Stimulated activated CD8-positive, alpha-beta memory T cell treated with anti-CD3 and anti-CD28 coated beads, Interleukin-12 subunit alpha, Interleukin-12 subunit beta, amount 100 ng/mL, for 1 hour (primary cell): ENCODE results near the gene ANO2.

Experiments used
- DNase-seq: peaks from one replicate; pipeline ENCODE4 v3.0.0-alpha.2; 2020; ENCODE audit warnings: low read depth

Gene ANO2

DNA sequence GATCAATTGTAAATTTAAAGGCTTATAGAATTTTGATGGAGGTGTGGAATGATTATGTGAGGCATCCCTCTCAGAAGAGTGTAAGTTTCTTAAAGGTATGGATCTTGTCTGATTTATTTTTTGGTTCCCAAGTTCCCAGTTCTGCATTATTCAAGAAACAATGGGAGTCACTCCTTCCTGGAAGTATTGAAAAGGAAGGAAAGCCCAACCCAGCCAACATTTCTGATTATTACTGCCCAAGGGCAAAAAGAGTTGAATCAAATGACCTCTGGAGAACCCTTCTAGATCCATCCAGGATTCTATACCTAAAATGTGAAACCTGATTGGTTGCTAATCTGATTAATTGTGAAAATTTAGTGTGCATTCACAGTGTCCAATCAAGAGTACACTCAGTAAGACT, 166.2 kb downstream of the ANO2 start:
- no peak for DNase-seq

DNA sequence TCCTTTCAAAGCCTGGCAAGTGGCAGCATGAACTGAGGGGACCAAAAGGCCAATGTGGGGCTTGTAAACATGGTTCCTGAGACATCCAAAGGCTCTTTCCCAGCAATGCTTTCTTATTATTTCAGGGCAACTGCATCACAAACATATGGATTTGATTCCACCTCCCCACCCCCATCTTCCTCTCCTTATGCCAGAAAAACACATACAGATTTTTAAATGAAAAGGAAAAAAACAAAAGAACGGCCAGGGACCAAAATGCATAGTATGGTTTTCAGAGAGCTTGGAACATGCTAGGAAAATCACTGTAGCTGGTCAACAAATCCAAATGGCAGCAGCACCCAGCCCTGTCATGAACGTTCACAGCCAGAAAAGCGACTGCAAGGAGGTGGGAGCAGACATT, 167.6 kb downstream of the ANO2 start:
- DNase-seq, result no peak

- no peak for DNase-seq
These were observed 169.0 kb downstream of the ANO2 start for GRCh38 chr12:5776091-5776490.

GRCh38 chr12:5773550-5773949, 171.5 kb downstream of the ANO2 start:
- DNase-seq, result no peak

GRCh38 chr12:5771756-5772155, 173.3 kb downstream of the ANO2 start:
- no peak for DNase-seq

DNA sequence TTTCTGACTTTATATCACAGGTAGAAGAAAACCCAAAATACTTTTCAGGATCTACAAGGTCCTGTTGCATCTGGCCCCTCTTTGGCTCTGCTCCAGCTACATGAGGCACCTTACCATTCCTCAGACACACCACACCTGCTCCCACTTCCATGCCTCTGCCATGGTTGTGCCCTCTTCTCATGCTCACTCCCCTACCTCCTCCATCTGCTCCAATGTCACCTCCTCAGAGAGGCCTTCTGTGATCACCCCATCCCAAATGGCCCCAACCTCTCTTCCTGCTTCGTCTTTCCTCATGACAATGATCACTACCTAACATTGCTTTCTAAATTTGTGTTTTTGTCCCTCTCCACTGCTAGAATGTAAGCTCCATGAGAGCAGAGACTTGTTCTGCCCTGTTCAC, 174.3 kb downstream of the ANO2 start:
- DNase-seq, result no peak

DNA sequence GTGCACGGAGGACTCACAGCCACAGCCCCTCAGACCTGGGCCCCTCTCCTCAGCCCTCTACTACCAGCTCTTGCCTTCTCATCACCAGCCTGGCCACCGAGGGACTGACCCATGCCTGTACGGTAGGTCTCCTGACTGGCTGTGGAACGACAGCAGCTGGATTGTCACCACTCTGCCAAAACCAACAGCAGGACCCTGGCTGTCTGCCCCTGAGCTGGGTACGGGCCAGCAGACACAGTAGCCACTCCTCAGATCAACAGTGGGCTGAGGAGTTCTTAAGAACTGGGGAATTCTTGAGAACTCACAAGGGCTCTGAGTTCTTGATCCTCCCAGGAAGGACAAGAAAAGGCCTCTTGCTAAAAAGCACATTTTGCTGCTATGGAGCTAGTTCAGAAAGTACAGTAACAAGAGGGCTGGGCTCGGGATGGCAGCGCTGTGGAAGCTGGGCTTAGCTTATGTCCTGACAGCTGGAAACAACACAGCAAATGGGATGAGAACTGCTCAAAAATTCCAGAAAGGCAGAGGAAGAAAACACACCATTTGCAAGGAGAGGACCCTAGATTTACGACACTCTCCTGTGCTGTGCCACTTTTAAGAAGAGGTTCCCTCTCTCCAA, 176.4 kb downstream of the ANO2 start:
- DNase-seq, result no peak

DNA sequence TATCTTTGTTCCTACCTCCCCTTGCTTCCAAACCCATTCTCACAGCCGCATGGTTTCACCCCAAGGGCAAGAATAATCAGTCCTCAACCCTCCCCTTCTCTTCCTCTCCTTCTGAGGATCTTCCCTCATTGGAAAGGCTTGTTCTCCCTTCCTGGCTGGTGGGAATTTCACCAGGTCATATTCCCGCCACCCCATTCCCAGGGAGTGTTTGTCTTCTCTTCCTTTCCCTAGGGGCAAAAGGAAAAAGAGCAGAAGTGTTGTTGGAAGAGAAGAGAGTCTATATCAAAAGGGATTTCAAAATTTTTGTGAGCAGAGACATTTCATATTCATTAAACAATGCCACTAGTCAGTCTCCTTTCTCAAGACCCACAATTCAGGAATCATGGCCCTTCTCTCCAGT, 176.9 kb downstream of the ANO2 start:
- DNase-seq, result no peak

DNA sequence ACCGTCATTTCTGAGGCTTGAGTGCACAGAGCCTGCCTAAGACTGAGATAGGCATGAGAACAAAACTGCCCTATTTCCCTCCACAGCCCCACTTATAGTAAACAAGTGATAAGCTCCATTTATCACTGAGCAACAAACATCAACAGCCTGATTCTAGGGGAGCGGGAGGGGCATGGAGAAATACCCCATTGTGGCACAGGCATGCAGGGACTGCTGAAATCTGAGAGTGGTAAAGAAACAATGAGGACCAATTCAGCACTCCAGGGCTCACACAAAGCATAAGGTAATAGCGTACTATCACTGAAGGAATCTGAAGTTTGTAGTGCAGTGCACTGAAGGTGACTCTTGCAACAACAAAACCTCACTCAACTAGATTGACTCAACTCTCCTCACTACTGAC, 186.7 kb downstream of the ANO2 start:
- no peak for DNase-seq

GRCh38 chr12:5756338-5756842, 188.7 kb downstream of the ANO2 start:
- no peak for DNase-seq

DNA sequence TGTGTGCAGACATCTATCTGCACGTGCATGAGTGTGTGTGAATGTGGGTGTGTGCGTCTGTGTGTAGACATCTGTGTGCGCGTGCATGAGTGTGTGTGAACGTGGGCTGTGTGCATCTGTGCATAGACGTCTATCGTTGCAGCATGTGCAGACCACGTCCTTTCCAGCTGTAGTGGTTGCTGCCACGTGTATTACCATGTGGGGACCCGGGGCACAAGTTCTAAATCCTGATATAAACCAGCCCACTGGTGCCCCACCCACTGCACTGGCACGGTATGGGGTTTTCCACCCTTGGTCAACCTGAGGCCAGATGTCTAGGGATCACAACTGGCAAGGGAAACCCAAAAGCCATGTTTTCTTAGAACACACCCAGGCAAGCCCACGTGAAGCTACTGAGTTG, 197.0 kb downstream of the ANO2 start:
- no peak for DNase-seq

DNA sequence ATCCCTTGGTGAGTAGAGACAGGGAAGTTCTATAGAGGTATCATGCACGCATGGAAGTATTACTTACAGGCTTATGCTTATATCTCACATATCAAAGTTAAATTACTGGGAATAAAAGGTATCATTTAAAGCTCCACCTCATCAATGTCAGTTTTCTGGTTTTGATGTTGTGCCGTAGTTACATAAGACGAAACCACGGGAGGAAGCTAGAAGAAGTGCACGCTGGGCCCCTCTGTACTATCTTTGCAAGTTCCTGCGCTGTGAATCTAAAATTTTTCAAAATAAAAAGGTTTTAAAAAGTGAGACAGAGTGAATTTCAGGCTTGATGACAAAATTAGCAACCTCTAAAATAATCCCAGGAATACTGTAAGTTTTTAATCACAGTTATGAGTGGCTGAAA, 198.1 kb downstream of the ANO2 start:
- no peak for DNase-seq

DNA sequence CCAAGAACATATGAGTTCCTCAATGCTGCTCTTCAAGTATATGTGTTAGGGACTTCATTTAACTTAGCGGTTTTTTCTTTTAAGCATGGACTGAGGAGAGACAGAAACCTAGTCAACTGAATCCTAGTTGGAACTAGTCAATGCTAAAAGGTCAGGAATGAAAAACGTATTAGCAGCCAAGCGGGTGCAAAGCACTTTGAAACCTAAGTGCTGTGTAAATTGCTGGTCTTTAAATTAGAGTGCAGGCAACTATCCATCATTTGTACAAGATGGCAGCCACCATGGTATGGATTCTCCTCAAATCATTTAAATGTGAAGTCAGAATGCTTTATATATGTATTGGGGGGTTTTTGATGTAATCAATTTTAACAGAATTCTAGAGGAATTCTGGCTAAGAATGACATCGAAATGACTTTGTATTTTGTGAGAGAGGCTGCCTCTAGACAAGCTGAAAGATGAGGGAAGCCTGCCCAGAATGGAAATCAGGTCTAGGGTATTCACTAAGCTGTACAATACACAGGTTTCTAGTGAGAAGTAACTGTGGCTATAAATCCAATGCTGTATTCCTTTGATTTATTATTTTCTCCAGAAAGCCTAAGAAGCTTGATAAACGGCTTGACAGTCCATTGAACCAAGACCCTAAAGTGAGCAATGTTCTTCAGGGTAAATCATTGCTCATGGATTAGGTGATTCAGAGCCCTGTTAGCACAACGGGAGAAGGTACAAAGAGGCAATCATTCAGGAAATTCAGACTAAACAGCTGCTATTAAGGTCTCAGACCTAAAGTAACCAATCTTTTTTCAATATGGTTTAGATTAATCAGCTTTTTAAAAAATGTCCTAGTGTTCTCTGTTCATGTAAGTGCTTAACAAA, 198.8 kb downstream of the ANO2 start:
- DNase-seq, result no peak

DNA sequence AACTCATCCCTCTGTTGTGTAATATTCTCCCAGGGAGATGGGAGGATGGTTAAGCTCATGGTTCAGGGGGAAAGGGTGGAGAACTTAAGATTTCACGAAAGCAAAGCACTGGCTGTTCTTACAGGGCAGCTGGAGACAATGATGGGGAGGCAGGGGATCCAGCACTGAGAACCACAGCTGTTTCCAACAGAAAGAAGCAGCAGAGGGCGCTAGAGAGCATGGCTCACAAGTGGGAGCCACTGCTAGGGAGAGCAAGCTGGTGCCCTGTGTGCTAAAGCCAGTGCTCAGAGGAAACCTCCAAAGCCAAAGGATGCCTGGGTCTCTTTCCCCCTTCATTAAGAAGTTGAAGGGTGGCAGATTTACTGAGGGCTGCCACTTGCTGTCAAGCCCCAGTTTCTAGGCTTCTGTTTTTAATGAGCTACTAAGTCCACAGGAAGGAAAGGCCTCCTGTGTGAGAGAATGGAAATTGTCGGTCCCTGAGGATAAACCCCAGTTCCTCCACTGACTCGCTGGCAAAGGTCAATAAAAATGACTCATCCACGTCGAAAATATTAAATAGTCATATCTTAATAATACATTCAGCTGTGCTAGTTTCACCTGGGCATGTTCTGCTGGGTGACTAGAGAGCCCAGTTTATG, 199.7 kb downstream of the ANO2 start:
- DNase-seq, result peak; percentile 8

- DNase-seq, result no peak
These were observed 202.8 kb downstream of the ANO2 start for GRCh38 chr12:5742258-5742657.

DNA sequence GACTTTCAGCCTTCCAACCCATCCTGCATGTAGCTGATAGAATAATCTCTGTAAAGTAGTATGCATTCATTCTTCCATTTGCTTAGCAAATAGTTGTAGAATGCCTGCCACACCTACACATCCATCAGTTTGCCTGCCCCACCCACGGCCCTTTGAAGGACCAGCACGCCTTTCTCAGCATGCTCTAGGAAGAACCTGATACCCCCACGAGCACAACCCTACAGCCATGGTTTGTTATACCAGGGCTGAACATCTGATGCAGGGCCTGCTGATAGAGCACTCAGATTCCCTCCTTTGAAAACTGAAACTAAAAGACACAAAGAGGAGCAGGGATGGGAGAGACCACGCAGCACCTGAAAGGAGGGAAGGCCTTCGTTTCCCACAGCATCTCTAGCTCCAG, 205.1 kb downstream of the ANO2 start:
- no peak for DNase-seq

GRCh38 chr12:5737778-5738177, 207.3 kb downstream of the ANO2 start:
- no peak for DNase-seq

DNA sequence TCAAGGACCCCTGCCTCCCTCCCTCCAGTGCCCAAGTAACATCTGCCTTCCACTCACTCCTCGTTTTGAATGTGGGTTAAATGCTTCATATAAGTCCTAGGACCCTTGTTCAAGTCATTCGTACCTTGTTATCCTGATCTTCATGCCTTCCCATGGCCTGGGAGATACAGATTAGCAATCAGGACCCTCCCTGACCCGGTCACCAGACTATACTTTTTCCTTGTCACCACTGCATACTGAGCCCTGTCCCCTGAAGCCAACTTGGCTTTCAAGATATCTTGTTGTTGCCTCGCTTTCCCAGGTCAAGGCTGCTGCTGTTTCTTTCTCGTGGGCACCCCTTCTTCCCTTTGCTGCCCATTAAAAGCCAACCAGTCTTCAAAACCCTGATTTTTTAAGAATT, 208.5 kb downstream of the ANO2 start:
- no peak for DNase-seq

DNA sequence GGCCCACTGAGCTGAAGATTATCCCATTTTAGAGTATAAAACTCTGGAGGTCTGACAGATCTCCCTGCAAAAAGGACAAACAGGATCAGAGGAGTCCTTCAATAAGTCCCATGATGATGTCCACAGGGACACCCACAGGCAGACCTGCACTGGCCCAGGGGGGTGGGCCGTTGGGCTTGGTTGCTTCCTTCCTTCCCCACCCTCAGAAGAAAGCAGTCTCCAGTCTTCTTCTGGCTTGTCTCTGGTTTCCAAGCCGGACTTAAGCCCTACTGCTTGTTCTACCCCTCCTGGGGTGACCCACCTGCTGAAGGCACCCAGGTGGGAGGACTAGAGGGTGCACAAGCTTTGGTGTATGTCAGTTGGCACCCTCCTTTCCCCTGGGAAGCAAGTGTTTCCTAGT, 209.0 kb downstream of the ANO2 start:
- no peak for DNase-seq

GRCh38 chr12:5733916-5734315, 211.1 kb downstream of the ANO2 start:
- DNase-seq, result no peak

GRCh38 chr12:5733136-5733755, 211.8 kb downstream of the ANO2 start:
- no peak for DNase-seq

DNA sequence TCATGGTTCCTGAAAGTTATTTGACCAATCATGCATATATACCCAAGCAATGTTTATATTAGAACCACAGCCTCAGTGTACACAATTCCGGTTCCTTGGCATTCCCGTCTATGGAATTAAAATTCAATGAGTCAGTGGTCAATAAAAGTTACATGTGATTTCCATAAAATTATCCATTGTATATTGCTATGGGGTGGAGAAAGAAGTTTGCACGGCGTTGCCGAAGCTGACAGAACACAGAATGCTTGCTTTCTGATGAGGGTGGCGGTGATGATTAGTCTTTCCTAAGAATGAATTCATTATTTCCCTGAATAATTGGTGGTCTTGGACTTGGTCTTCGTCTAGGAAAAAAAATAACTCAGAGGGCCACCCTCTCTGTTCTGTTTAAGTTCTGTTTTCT, 214.1 kb downstream of the ANO2 start:
- DNase-seq, result no peak
